GM20000 (cell line): ENCODE data around the gene KY.

ENCODE experiments used
- DNase-seq: peaks from one replicate; pipeline ENCODE4 v3.0.0; 2012; ENCODE audit warnings: low spot score
- CTCF ChIP-seq: IDR thresholded peaks from 2 replicates; pipeline ENCODE4 v1.5.1; 2012; ENCODE audit warnings: mild to moderate bottlenecking, control low read depth; ENCODE audit errors: extremely low read depth, missing control alignments

The KY gene

GRCh38 chr3:134559591-134559990 lies 91.2 kb downstream of the KY start:
- no peak for TF ChIP-seq CTCF
- DNase-seq: no peak
